Hepatocyte (in vitro differentiated cells): ENCODE measurements around the gene BACH2.

Experiments used
- CTCF ChIP-seq: fragments of 200-600 bp; sonication (generic); IDR thresholded peaks from 2 replicates; pipeline ENCODE4 v1.5.1; 2016; ENCODE audit warnings: antibody characterized with exemption, mild to moderate bottlenecking; ENCODE audit not compliant: poor library complexity
- EZH2 ChIP-seq: fragments of 200-600 bp; sonication (generic); IDR thresholded peaks from 2 replicates; pipeline ENCODE4 v1.6.1; 2016; ENCODE audit warnings: antibody characterized with exemption, mild to moderate bottlenecking, borderline replicate concordance
- EZH2phosphoT487 ChIP-seq: fragments of 200-600 bp; sonication (generic); IDR thresholded peaks from one replicate; pipeline ENCODE4 v1.6.1; 2018; ENCODE audit warnings: antibody characterized with exemption, mild to moderate bottlenecking, low read depth, moderate library complexity; ENCODE audit not compliant: unreplicated experiment, severe bottlenecking

GRCh38 chr6:89941031-89941762 is 355.4 kb downstream of the BACH2 start:
- TF ChIP-seq CTCF (no peak), EZH2 (no peak), EZH2phosphoT487 (peak; percentile 72)
